K562 (cell line): Measurements from ENCODE around the gene ZC3H6. TPM values are rescaled to one million over a fixed set of nuclear protein-coding genes. Genes with fewer than 3 reads are reported as not detected.

Source experiments
- C11orf30 ChIP-seq: fragments of 450-650 bp; IDR thresholded peaks from 2 replicates; pipeline ENCODE4 v1.6.1; 2016; ENCODE audit warnings: low read depth, mild to moderate bottlenecking
- MAFF ChIP-seq: IDR thresholded peaks from 2 replicates; pipeline ENCODE4 v1.6.1; 2012; ENCODE audit warnings: low read length, improper control_type of control experiment
- MAFG ChIP-seq: fragments of 450-650 bp; conservative IDR thresholded peaks from 2 replicates; pipeline ENCODE4 v1.6.1; 2016; ENCODE audit warnings: missing genetic modification characterization, missing compliant biosample characterization
- MAFK ChIP-seq: IDR thresholded peaks from 2 replicates; pipeline ENCODE4 v1.6.1; 2011; ENCODE audit warnings: low read length, improper control_type of control experiment
- RREB1 ChIP-seq: fragments of 250-450 bp; sonication (Bioruptor Pico); IDR thresholded peaks from 2 replicates; pipeline ENCODE4 v1.4.0; 2020
- SNRNP70 ChIP-seq: fragments of 200-400 bp; formaldehyde crosslinking; optimal IDR thresholded peaks from 2 replicates; pipeline ENCODE3; 2017; ENCODE audit warnings: low read depth, low read length
- ZNF316 ChIP-seq: fragments of 450-650 bp; IDR thresholded peaks from 2 replicates; pipeline ENCODE4 v1.6.1; 2016
- polyA plus RNA-seq, 8 experiments: library from polyadenylated mRNA; depleted of rRNA in 4 of 8; stranded (reverse) in 5 of 8; unstranded in 3 of 8; fragments of >200 nt; fragmentation: Nextera tagmentation in 2 of 8; fragmentation: Illumina TruSeq in 1 of 8; extraction: Ambion mirVana in 2 of 8; extraction: Trizol in 1 of 8; gene quantifications; 2 replicates each; pipeline versions ENCODE4 v1.2.1 to v1.2.3, GENCODE V29; 2011 to 2014; ENCODE audit warnings: inconsistent platforms in 1 of 8, missing spikeins in 1 of 8
- total RNA-seq, 7 experiments: library from RNA; depleted of rRNA in 6 of 7; stranded (reverse); fragments of >200 nt in 6 of 7; fragmentation: Illumina TruSeq in 2 of 7; extraction: Trizol in 2 of 7; gene quantifications; 2 replicates each; pipeline versions ENCODE4 v1.2.1 to v1.2.3, GENCODE V29; 2011 to 2021; ENCODE audit warnings: low replicate concordance in 1 of 7

Gene ZC3H6
- total and polyA plus RNA-seq, 9 of the 15 experiments (the other 6 are each of a cell fraction or from before 2014, with no cell fraction given) = 0.45 to 1.9 (median 1.5) TPM

GRCh38 chr2:112296407-112296806, 21.0 kb downstream of the ZC3H6 start (continued):
- no peak for TF ChIP-seq RREB1 (CRISPR knock-in tag)
- TF ChIP-seq ZNF316 = peak; percentile 54; the same call in 1 of the 2 replicates
- TF ChIP-seq MAFG = 0 out of 2 replicates have a peak, but pooled peaks have one; percentile 14
- peak; percentile 43; the same call in 1 of the 2 replicates for TF ChIP-seq C11orf30
- peak; percentile 8; the same call in 1 of the 2 replicates for TF ChIP-seq MAFF
- TF ChIP-seq SNRNP70 = no peak
- 0 out of 2 replicates have a peak, but pooled peaks have one; percentile 2 for TF ChIP-seq MAFK
